Spleen (tissue), 7 donors: ENCODE results near the gene SDHC.

Source experiments
- CTCF ChIP-seq, 11 experiments: fragments of 200-600 bp in 7 of 11; fragments of 450-650 bp in 4 of 11; sonication (generic) in 4 of 11; IDR thresholded peaks in 8 of 11; conservative IDR thresholded peaks in 3 of 11; 1 replicate in 7 of 11; 2 replicates in 4 of 11; pipeline versions ENCODE4 v1.4.0 to v1.8.0; 2016 to 2021; ENCODE audit warnings: antibody characterized with exemption in 11 of 11, inconsistent platforms in 4 of 11, mild to moderate bottlenecking in 1 of 11
- POLR2AphosphoS5 ChIP-seq, 3 donors: sonication (generic); formaldehyde crosslinking; IDR thresholded peaks; one replicate each; pipeline ENCODE4 v1.5.1; 2017; ENCODE audit warnings: antibody characterized with exemption in 3 of 3
- donor health status: DM: no; HTN: no; CAD: no; lungs with moderate emphysema.
- donor health status: DM: no; HTN: no; CAD: no.
- donor health status: DM: no; HTN: no; CAD: no.

DNA sequence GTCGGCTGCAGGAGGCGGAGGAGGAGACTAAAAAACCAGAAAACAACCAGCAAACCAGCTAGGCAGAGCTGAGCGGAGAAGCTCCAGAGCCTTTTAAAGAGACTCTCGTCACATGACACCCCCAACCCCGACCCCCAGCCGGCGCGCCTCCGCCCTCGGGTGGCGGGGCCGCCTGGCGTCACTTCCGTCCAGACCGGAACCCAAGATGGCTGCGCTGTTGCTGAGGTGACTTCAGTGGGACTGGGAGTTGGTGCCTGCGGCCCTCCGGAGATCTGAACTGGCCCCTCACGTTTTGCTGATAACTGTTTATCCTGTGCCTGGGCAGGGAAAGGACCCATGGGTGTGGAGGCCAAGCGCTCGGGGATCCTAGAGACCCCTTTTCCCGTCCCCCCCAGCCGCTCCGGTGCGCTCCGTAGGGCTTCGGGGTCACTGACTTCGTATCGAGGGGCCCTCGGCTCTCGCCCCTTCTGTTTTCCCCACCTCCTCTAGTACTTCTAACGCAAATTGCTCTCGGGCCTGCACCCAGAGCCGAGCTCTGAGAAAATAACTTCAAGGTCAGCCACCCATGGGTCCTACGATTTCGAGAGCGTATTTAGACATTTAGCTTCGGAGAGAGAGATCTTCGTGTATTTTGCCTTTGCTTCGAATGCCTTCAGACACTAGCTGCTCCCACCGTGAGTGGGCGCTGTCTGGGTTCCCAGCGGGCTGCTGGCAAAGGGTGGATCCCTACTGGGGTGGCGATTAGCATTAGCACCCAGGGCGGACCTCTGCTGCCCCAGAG, at the start of gene SDHC:
- TF ChIP-seq POLR2AphosphoS5 (IDR thresholded peaks at IDR 0.05) (peak; percentile 96 to 98 (median 97)), CTCF (IDR thresholded peaks at IDR 0.05 in 8 of 11, conservative IDR thresholded peaks at IDR 0.05 in 3 of 11) (no peak)
